LNCaP clone FGC (cell line): ENCODE results near the gene HEBP2.

Experiments
- DNase-seq: peaks from one replicate; pipeline ENCODE4 v3.0.0-alpha.2; 2011; ENCODE audit warnings: low read depth
- H3K4me3 ChIP-seq: 2 replicates; pipeline ENCODE4 v1.5.1; 2011; ENCODE audit warnings: mild to moderate bottlenecking, low read depth, low read length, control low read depth
- CTCF ChIP-seq: IDR thresholded peaks from 2 replicates; pipeline ENCODE4 v1.5.1; 2012; ENCODE audit warnings: mild to moderate bottlenecking; ENCODE audit not compliant: control insufficient read depth, insufficient read depth; ENCODE audit errors: extremely low read depth

Gene HEBP2

GRCh38 chr6:138441965-138442364 is 37.9 kb downstream of the HEBP2 start:
- H3K4me3 ChIP-seq = no peak overlapping the region
- TF ChIP-seq CTCF = no peak
- no peak for DNase-seq

GRCh38 chr6:138442663-138443062 is 38.6 kb downstream of the HEBP2 start:
- DNase-seq = no peak
- TF ChIP-seq CTCF = no peak
- no peak overlapping the region for H3K4me3 ChIP-seq

- TF ChIP-seq CTCF = no peak
- H3K4me3 ChIP-seq = no peak overlapping the region
- DNase-seq = no peak
These were observed 40.0 kb downstream of the HEBP2 start for GRCh38 chr6:138443979-138444378.

DNA sequence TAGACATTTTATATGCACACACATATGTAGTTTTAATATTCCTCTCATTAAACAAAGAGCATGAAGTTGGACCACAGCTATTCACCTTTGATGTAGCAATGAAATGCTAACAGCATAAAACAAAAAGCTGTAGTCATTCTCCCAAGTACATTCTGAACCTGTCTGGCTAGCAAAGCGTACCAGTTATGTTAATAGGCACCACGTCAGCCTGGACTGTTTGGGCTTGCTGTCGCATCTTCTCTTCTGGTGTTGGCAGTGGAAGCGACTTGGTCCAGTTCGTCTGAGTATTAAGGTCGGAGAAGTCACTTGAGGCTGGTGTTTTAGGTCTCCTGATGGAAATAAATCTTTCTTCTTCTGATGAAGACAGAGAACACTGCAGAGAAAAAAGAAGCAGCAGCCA is 42.8 kb downstream of the HEBP2 start:
- peak; percentile 50 for DNase-seq
- no peak for TF ChIP-seq CTCF
- no peak overlapping the region for H3K4me3 ChIP-seq

- TF ChIP-seq CTCF = no peak
- DNase-seq = no peak
- H3K4me3 ChIP-seq = no peak overlapping the region
These were observed 46.4 kb downstream of the HEBP2 start for GRCh38 chr6:138450445-138450844.

DNA sequence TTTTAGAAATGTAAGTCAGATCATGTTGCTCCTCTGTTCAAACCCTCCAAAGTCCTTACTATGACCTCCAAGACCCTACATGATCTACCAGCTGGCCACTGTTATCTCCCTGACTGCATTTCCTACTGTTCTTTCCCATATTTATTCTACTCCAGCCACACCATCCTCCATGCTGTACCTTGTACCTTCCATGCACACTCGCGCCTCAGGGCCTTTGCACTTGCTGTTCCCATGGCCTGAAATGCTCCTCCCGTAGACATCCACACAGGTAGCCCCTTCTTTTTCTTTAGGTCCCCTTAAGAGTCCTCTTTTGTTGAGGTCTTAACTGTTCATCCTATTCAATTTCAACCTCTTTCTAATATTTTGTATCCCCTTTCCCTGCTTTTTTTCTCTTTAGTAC is 47.0 kb downstream of the HEBP2 start:
- H3K4me3 ChIP-seq = no peak overlapping the region
- no peak for DNase-seq
- TF ChIP-seq CTCF = no peak

DNA sequence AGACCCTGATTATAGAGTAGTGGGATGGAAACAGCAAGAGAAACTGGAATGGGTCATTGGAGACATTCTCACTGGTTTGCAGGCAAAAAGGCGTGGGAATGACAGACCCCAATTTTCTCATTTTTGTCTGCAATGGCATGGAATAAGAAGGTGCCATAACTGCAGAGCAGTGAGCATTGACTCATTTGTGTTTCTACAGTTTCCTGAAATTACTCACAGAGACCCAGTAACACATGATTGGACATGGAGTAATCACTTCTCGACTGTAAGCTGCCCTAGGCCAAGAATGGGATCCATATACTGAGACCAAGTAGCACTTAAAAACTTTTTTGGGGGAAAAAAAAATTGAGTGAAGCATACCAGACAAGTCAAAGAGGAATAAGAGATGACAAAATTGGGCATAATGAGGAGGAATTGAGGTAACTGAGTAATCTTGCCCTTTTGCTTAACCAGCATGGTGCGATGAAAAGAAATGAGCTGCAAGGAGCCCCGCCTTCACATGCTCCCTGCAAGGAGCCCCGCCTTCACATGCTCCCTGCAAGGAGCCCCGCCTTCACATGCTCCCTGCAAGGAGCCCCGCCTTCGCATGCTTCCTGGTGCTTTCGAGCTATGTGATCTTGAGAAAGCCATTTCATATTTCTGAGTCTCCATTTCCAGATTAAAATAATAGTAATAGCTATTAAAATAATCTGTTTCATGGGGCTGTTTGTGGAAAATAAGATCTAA is 51.1 kb downstream of the HEBP2 start:
- TF ChIP-seq CTCF = no peak
- H3K4me3 ChIP-seq = no peak overlapping the region
- no peak for DNase-seq
